ENCODE results near the gene PAH.

The PAH gene

DNA sequence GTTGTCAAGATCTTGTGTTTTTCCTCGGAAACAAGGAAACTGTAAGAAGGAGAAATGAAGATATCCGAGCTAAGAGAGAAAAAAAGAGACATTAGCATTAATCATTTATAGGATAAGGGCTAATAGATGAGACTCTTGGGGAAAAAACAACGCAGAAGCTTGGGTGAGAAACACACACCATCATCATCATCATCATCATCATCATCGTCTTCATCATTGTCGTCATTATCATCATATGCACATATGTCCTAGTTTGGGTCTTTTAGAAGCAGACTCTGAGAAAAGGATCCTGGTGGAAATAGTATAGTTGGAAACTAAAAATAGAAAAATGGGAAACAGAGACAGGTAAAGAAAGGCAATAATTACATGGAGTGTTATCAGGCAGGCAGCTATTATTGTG is 95.9 kb downstream of the PAH start:
- no peaks in the 10 kb centered on the region for H4K20me1 ChIP-seq
- no peak overlapping the region for H3K4me3 ChIP-seq
- H3K4me2 ChIP-seq = no peak overlapping the region
- no peak for TF ChIP-seq Cebpa-rat (IDR thresholded peaks at IDR 0.05)
- no peaks in the 10 kb centered on the region for H3K27me3 ChIP-seq
- H3K27ac ChIP-seq = no peak overlapping the region
- peaks cover 0 to 9% (median 0%) of the 10 kb centered on the region in 11 experiments; a peak in 5 of 22 replicates for H3K9me3 ChIP-seq (replicated peaks in 1 of 11)
- no peaks in the 10 kb centered on the region for H3K36me3 ChIP-seq
- no peaks in the 10 kb centered on the region for H3K4me1 ChIP-seq
- H3K9ac ChIP-seq = no peak overlapping the region

DNA sequence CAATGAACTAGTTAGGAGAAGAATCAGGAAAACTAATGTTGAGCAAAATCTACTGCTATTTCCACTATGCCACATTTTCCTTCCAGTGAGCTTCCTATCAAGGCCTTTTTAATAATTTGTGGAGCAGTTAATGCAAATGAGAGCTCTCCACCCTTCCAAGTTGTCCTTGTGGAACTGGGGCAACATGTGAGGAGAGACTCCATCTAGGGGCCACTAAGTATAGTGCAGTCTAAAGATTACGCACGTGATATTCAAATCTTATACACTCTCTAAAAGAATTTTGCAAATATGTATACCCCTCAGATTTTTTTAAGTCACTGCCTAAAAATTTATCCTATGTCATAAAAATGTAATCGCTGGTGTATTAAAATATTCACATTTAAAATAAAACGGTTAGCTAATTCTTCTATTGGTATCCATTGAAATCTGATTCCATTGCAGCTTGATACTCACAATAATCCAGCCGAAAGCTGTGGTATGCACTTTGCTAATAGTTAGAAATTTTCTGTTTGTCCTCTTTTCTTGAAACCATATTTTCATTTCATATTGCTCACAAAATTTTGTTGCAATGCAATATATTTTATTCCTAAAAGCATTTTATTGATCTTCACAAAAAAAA is 100.1 kb downstream of the PAH start:
- no peaks in the 10 kb centered on the region for H3K4me1 ChIP-seq

DNA sequence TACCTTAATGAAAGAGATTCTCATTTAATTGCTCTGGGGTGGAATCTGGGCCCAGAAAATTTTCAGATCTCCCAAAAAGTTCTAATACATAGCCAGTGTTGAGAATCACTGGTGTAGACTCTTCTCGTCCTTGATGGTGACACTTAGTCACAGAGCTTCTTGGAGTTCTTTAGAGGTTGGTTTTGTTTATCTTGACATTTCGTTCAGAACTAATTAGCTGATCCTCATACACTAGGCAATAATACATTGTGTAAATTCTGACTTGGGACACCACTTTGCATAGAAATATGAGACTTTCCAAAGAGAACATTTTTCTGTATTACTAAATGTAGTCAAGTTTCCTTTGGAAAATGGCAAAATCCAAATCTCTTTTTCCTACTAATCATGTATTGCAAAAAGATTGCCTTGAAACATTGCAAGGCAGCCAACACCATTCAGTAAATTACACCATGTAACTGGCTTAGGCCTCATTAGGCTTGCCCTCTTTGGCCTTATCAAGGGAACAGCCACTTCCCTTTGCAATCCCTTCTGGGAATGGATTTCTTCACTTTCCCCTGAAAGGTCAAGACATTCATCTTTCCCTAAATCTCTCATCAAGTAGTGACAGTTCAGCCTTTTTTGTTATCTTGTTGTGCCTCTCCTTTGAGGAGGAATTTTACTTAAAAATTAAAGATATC is 102.2 kb downstream of the PAH start:
- Histone ChIP-seq H3K9me3 (replicated peaks in 1 of 11) (no peaks in the 10 kb centered on the region), H3K4me3 (no peak overlapping the region), H3K9ac (no peak overlapping the region), H3K4me2 (no peak overlapping the region), H3K36me3 (no peaks in the 10 kb centered on the region), H3K27ac (no peak overlapping the region), H3K4me1 (no peaks in the 10 kb centered on the region), H3K27me3 (no peaks in the 10 kb centered on the region), H4K20me1 (no peaks in the 10 kb centered on the region; a peak in 1 of 22 replicates)
- TF ChIP-seq Cebpa-rat (IDR thresholded peaks at IDR 0.05) = no peak

More for the DNA sequence above, 100.1 kb downstream of the PAH start:
- H3K36me3 ChIP-seq = no peaks in the 10 kb centered on the region
- no peaks in the 10 kb centered on the region; a peak in 1 of 22 replicates for H4K20me1 ChIP-seq
- no peak overlapping the region for H3K9ac ChIP-seq
- H3K4me3 ChIP-seq = no peak overlapping the region
- no peak overlapping the region for H3K27ac ChIP-seq
- H3K9me3 ChIP-seq (replicated peaks in 1 of 11) = no peaks in the 10 kb centered on the region
- H3K4me2 ChIP-seq = no peak overlapping the region
- H3K27me3 ChIP-seq = no peaks in the 10 kb centered on the region
- no peak for TF ChIP-seq Cebpa-rat (IDR thresholded peaks at IDR 0.05)

DNA sequence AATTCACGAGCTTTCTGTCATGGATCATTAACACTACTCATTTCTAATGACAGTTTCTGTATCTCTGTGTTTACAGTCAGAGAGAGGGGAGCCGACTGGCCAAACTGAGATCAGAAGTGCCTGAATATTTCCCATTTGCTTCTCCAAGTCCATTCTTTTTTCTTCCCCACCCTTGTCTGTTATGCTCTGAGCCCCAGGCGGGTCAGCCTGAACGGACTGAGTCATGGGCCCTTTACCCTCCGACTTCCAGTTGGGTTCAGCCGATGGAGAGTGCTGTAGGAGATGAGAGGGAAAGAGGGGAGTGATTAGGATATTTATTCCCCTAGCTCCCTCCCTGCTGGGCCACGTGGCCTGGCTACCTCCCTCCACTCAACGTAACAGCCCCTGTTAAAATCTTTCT is 104.7 kb downstream of the PAH start:
- no peak for TF ChIP-seq Cebpa-rat (IDR thresholded peaks at IDR 0.05)
- Histone ChIP-seq H3K9ac (no peak overlapping the region), H3K27me3 (no peaks in the 10 kb centered on the region), H3K4me3 (no peak overlapping the region), H3K9me3 (replicated peaks in 1 of 11) (no peaks in the 10 kb centered on the region), H3K27ac (no peak overlapping the region), H4K20me1 (no peaks in the 10 kb centered on the region; a peak in 1 of 22 replicates), H3K36me3 (no peaks in the 10 kb centered on the region), H3K4me1 (no peaks in the 10 kb centered on the region), H3K4me2 (no peak overlapping the region)

DNA sequence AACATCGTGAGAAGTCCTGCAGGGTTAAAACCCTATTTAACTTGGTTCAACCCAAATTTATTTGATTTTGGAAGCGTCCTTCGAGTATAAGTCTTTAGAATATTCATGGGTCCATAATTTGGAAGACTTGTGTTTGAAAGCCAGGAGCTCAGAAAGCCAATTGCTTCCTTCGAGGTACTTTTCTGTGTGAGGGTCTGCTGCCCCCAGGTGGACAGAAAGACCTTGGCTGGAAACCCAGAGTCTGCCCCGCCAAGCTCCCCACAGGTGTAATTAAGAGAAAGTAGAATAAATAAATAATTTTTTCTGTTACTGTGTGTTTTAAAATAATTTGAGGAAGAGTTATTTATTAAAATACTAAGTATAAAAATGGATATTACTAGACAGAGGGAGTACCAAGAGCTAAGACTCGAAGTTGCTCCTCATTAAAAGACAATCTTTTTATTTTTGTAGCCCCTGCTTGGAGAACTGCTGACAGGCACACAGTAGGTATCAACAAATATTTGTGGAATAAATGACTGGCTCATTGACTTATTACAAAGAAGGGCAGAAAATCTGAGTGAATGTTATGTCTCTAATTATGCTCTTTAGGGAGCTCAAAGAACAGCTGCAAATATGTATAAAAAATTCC is 105.8 kb downstream of the PAH start:
- H3K36me3 ChIP-seq = no peaks in the 10 kb centered on the region
- no peaks in the 10 kb centered on the region; a peak in 1 of 22 replicates for H4K20me1 ChIP-seq
- H3K4me3 ChIP-seq = no peak overlapping the region
- no peak overlapping the region for H3K27ac ChIP-seq
- TF ChIP-seq Cebpa-rat (IDR thresholded peaks at IDR 0.05) = no peak
- H3K4me1 ChIP-seq = no peaks in the 10 kb centered on the region
- no peak overlapping the region for H3K9ac ChIP-seq
- no peaks in the 10 kb centered on the region for H3K27me3 ChIP-seq
- H3K4me2 ChIP-seq = no peak overlapping the region
- no peaks in the 10 kb centered on the region for H3K9me3 ChIP-seq (replicated peaks in 1 of 11)

DNA sequence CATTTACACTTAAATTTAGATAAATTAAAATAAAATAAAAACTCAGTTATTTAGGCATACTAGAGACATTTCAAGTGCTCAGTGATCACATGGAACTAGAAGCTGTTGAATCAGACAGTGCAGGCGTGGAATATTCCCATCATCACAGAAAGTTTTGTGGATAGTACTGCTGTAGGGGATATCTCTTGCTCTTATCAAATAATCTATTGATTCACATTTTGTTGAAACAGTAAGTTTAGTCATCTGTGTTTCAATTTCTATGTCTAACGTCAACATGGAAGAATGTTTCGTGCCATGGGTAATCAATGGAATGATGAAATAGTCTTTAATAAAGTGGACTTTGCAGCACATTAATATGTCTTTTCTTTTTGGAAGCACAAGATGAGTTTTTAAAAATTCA is 108.6 kb downstream of the PAH start:
- Histone ChIP-seq H3K27ac (no peak overlapping the region), H3K27me3 (no peaks in the 10 kb centered on the region), H3K4me2 (no peak overlapping the region), H4K20me1 (no peaks in the 10 kb centered on the region; a peak in 1 of 22 replicates), H3K9ac (no peak overlapping the region), H3K36me3 (no peaks in the 10 kb centered on the region), H3K4me3 (no peak overlapping the region), H3K4me1 (no peaks in the 10 kb centered on the region), H3K9me3 (replicated peaks in 1 of 11) (no peaks in the 10 kb centered on the region)
- TF ChIP-seq Cebpa-rat (IDR thresholded peaks at IDR 0.05) = no peak

DNA sequence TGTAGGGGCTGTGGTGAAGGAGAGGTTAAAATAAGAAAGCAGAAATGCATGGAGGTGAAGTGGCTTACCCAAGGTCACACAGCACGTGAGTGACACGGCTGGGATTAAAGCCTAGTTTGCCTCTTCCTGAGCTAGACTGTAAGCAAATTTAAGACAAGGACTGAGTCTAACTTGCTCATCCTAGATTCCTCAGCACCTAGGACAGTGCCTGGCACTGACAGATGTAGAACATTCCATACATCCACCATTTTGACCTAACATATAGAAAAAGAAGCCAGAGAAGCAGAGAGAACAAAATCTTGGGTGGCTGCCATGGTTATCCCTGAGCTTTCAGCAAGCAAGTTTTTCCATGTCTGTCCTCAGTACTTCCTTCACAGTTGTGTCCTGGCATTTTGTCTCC is 110.5 kb downstream of the PAH start:
- Histone ChIP-seq H3K27me3 (no peaks in the 10 kb centered on the region), H3K9ac (no peak overlapping the region), H3K4me1 (no peaks in the 10 kb centered on the region), H4K20me1 (no peaks in the 10 kb centered on the region), H3K4me3 (no peak overlapping the region), H3K9me3 (replicated peaks in 1 of 11) (no peaks in the 10 kb centered on the region), H3K27ac (no peak overlapping the region), H3K4me2 (no peak overlapping the region), H3K36me3 (no peaks in the 10 kb centered on the region)
- no peak for TF ChIP-seq Cebpa-rat (IDR thresholded peaks at IDR 0.05)

- Histone ChIP-seq H3K27ac (no peak overlapping the region), H3K4me1 (no peaks in the 10 kb centered on the region), H3K4me2 (no peak overlapping the region), H4K20me1 (no peaks in the 10 kb centered on the region), H3K36me3 (no peaks in the 10 kb centered on the region), H3K4me3 (no peak overlapping the region), H3K27me3 (no peaks in the 10 kb centered on the region), H3K9me3 (replicated peaks in 1 of 11) (no peaks in the 10 kb centered on the region), H3K9ac (no peak overlapping the region)
- no peak for TF ChIP-seq Cebpa-rat (IDR thresholded peaks at IDR 0.05)
Measured at GRCh38 chr12:102806110-102806509, 110.9 kb downstream of the PAH start.

DNA sequence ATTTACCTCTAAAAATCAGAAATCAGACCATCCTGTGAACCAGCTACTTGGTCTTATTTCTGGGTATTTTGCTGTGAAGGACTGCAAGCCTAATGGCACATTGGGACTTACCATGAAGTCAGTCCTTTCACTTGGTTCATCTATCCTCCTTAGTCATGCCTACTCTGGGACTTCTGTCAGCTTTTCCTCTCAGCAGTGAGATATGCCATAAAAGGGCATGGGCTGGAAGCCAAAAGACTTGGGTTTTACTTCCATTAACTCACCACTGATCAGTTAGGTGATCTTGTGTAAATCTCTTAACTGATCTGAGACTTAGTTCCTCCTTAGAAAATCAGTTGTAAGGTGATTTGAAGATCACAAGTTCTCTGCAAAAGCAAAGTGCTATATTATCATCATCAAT is 116.5 kb downstream of the PAH start:
- H3K36me3 ChIP-seq = no peaks in the 10 kb centered on the region

GRCh38 chr12:102799229-102799628 is 117.8 kb downstream of the PAH start:
- H4K20me1 ChIP-seq = no peaks in the 10 kb centered on the region
- no peaks in the 10 kb centered on the region for H3K9me3 ChIP-seq (replicated peaks in 1 of 11)
- no peak overlapping the region for H3K4me2 ChIP-seq
- H3K4me3 ChIP-seq = no peak overlapping the region
- H3K4me1 ChIP-seq = no peaks in the 10 kb centered on the region
- no peaks in the 10 kb centered on the region for H3K27me3 ChIP-seq
- H3K9ac ChIP-seq = no peak overlapping the region
- H3K27ac ChIP-seq = no peak overlapping the region
- no peaks in the 10 kb centered on the region for H3K36me3 ChIP-seq
- TF ChIP-seq Cebpa-rat (IDR thresholded peaks at IDR 0.05) = no peak

More for the DNA sequence above, 116.5 kb downstream of the PAH start:
- no peaks in the 10 kb centered on the region for H3K27me3 ChIP-seq
- TF ChIP-seq Cebpa-rat (IDR thresholded peaks at IDR 0.05) = no peak
- H4K20me1 ChIP-seq = no peaks in the 10 kb centered on the region
- H3K27ac ChIP-seq = no peak overlapping the region
- no peak overlapping the region for H3K9ac ChIP-seq
- no peak overlapping the region for H3K4me3 ChIP-seq
- H3K4me1 ChIP-seq = no peaks in the 10 kb centered on the region
- no peak overlapping the region for H3K4me2 ChIP-seq
- H3K9me3 ChIP-seq (replicated peaks in 1 of 11) = no peaks in the 10 kb centered on the region
